GM19193 (cell line): ENCODE measurements around the gene ZNF146.

ENCODE experiments used
- POLR2A ChIP-seq: IDR thresholded peaks from 4 replicates; pipeline ENCODE4 v1.6.1; 2011; ENCODE audit not compliant: insufficient read depth, insufficient read length; ENCODE audit errors: extremely low read depth

ZNF146 gene

DNA sequence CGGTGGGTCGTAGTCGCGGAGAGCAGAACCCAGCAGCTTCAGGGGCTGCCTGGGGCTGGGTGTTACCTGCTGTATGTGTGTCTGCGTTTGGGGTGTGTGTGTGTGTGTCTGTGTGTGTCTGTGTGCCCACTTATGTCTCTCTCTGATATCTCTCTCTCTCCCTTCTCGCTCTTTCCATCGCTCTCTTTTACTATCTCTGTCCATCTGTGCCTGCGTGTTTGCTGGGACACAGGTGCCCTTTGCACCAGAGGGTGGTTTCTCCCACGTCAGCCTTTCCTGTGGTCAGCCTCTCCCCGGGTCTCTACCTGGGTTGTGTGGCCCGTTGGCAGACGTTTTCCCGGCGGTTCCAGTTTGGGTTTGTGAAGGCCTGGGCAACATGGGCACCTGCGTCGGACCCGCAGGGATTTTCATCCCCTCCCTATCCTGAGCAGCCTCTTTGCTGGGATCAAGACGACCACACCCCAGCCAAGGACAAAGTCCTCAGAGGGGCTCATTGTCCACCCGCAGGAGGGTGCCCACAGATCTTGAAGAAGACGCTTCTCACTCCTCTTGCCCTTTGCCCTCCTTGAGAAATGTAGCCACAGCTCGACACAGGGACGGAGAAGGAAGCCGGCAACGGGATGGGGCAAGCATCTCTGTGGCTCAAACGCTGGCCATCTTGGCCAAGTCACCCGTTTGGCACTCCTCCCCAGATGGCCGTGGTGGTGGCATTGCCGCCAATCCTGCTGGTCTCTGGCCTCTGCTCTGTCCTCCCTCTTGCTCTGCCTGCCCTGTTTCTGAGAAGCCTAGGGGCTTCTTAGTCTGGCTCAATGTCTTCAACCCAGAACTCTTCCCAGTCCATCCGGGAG lies 43.3 kb downstream of the ZNF146 start:
- no peak for TF ChIP-seq POLR2A

DNA sequence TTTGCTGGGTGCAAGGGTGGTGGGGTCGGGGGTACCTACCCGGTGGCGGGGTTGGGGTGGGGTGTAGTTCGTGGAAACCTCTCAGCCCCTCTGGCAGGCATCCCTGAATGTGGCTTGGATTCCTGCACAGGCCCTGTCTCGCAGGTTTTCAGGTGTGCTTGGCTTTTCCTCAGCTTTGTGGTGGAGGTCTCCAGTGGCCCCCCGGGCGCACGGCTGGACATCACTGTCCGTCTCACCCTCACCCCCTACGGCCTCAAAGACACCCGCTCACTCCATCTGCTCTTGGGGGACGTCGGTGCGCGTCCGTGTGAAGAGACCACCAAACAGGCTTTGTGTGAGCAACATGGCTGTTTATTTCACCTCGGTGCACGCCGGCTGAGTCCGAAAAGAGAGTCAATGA lies 44.3 kb downstream of the ZNF146 start:
- no peak for TF ChIP-seq POLR2A

DNA sequence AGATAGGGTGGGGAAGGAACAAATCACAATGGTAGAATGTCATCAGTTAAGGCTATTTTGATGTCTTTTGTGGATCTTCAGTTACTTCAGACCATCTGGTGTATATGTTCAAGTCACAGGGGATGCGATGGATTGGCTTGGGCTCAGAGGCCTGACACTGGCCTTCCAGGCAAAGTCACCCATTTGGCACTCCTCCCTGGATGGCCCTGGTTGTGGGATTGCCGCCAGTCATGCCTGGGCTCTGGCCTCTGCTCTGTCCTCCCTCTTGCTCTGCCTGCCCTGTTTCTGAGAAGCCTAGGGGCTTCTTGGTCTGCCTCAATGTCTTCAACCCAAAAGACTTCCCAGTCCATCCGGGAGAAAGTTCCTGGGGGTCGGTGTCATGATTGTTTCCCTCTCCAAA lies 50.2 kb downstream of the ZNF146 start:
- TF ChIP-seq POLR2A = no peak

DNA sequence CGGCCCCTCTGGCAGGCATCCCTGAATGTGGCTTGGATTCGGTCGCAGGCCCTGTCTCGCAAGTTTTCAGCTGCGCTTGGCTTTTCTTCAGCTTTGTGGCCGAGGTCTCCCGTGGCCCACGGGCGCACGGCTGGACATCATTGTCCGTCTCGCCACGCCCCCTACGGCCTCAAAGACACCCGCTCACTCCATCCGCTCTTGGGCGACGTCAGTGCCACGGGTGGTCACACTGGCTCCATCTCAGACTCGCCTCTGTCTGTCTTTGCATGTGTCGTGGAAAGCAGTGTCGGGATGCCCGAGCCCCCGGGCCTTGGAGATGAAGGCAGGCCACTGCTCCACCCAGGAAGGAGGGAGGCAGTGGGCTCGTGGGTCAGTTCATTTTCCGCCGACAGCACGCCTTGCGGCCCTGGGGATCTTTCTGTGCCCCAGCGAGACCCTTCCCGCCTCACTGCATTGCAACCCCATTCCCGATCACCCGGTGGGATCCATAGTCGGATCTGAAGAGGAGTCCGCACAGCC lies 51.0 kb downstream of the ZNF146 start:
- TF ChIP-seq POLR2A = no peak

DNA sequence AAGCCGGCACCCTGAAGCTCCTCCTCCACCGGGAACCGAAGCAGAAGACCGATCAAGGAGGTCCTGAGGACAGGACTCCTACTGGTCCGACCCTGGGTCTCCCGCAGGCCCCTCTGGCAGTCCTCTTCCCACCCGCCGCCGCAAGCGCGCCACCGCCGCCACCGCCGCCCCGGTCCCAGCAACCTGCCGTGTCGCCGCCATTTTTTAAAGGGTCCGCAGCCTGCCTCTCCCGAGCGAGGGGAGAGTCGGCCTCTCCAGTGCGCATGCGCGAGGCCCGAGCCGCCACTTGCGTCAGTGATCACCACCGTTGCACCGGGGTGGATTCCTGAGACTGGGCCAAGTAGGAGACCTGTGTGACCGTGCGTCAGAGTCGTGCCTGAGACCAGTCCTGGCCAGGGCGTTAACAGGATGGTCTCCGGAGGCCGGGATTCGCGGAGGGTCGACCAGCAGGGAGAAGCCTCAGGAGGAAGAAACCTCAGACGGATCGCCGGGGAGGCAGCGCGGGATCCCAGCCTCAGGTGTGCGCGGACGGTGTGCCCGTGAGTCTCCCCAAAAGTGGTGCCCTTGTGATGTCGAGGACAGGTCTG lies 51.6 kb downstream of the ZNF146 start:
- TF ChIP-seq POLR2A = no peak

DNA sequence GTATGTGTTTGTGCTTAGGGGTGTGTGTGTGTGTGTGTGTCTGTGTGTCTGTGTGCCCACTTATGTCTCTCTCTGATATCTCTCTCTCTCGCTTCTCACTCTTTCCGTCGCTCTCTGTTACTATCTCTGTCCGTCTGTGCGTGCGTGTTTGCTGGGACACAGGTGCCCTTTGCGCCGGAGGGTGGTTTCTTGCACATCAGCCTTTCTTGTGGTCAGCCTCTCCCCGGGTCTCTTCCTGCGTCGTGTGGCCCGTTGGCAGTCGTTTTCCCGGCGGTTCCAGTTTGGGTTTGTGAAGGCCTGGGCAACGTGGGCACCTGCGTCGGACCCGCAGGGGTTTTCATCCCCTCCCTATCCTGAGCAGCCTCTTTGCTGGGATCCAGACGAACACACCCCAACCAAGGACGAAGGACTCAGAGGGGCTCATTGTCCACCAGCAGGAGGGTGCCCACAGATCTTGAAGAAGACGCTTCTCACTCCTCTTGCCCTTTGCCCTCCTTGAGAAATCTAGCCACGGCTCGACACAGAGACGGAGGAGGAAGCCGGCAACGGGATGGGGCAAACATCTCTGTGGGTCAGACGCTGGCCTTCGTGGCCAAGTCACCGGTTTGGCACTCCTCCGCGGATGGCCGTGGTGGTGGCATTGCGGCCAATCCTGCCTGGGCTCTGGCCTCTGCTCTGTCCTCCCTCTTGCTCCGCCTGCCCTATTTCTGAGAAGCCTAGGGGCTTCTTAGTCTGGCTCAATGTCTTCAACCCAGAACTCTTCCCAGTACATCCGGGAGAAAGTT lies 52.3 kb downstream of the ZNF146 start:
- no peak for TF ChIP-seq POLR2A
